Breast epithelium (tissue), 4 donors: ENCODE data around the gene AMT. TPM values are rescaled to one million over a fixed set of nuclear protein-coding genes. Genes with fewer than 3 reads are reported as not detected.

Experiments used
- DNase-seq, 2 donors: peaks; one replicate each; pipeline ENCODE4 v3.0.0-alpha.2; 2019; ENCODE audit warnings: low spot score in 2 of 2
- H3K27ac ChIP-seq, 2 donors: fragments of 200-600 bp; sonication (generic) in 1 of 2; one replicate each; pipeline ENCODE4 v1.5.1; 2016 to 2019; ENCODE audit warnings: mild to moderate bottlenecking in 1 of 2
- H3K27me3 ChIP-seq, 2 donors: fragments of 200-600 bp; sonication (generic) in 1 of 2; one replicate each; pipeline versions ENCODE4 v1.5.1 to v1.6.0; 2017 to 2019; ENCODE audit warnings: control low read depth in 1 of 2, mild to moderate bottlenecking in 1 of 2
- H3K36me3 ChIP-seq: fragments of 200-600 bp; one replicate; pipeline ENCODE4 v1.5.1; 2019
- H3K4me1 ChIP-seq, 2 donors: fragments of 200-600 bp; sonication (generic); one replicate each; pipeline ENCODE4 v1.5.1; 2016 to 2019; ENCODE audit warnings: control low read depth in 1 of 2
- H3K4me3 ChIP-seq, 3 donors: fragments of 200-600 bp; sonication (generic); 1 replicate in 2 of 3; 2 replicates in 1 of 3; pipeline ENCODE4 v1.5.1; 2016 to 2019; ENCODE audit warnings: mild to moderate bottlenecking in 3 of 3, moderate library complexity in 2 of 3
- H3K9me3 ChIP-seq, 2 donors: fragments of 200-600 bp; sonication (generic) in 1 of 2; one replicate each; pipeline ENCODE4 v1.5.1; 2016 to 2019; ENCODE audit warnings: control low read depth in 1 of 2
- POLR2A ChIP-seq: fragments of 450-650 bp; IDR thresholded peaks from one replicate; pipeline ENCODE4 v1.6.1; 2016; ENCODE audit warnings: antibody characterized with exemption, mild to moderate bottlenecking, moderate library complexity
- POLR2AphosphoS5 ChIP-seq, 3 donors: sonication (generic); formaldehyde crosslinking; IDR thresholded peaks; one replicate each; pipeline ENCODE4 v1.6.1; 2017; ENCODE audit warnings: antibody characterized with exemption in 3 of 3
- intact Hi-C: fragments of 100-400 bp; cut with DNase I; formaldehyde crosslinking; loops from one replicate; pipeline ENCODE4 v1.15.1; 2023; ENCODE audit warnings: low total_unique reads
- total RNA-seq, 3 donors: library from RNA; depleted of rRNA; stranded (reverse); fragments of >200 nt; gene quantifications; one replicate each; pipeline ENCODE4 v1.1.0, GENCODE V29; 2016
- TF ChIP-seq, protein P1 (sequence below), 3 donors: fragments of 450-650 bp; IDR thresholded peaks; one replicate each; pipeline ENCODE4 v1.5.1; 2016 to 2017; ENCODE audit warnings: antibody characterized with exemption in 3 of 3, mild to moderate bottlenecking in 3 of 3, moderate library complexity in 3 of 3

Gene AMT
- total RNA-seq, 3 donors from 2014 or later = 2.7 to 8.3 (median 3.6) TPM

DNA sequence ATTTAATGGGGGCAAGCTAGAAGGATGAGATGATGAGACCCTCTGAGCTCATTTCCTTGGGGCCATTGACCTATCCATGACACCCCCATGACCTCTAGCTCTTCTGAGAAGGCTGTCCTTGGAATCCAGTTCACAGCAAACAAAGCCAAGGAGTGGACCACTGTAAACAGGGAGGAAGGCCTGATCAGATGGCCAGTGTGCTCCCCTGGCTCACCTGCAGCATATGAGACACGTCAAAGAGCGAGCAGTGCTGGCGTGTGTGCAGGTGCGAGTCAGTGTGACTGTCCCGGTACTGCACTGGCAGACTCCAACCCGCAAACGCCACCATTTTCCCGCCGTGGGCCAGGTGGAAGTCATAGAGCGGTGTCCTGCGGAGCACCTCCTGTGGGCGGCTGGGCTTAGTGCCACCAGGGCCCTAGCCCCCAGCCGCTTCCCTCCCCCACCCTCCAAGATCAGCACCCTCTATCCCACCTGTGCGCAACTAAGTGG lies 339 bp downstream of the AMT start:
- no peak for DNase-seq
- Histone ChIP-seq H3K4me3 (peak overlapping the region in 2 of 3 donors; percentile 26 to 34), H3K4me1 (no peaks in the 10 kb centered on the region), H3K36me3 (no peaks in the 10 kb centered on the region), H3K27ac (no peak overlapping the region), H3K9me3 (no peaks in the 10 kb centered on the region), H3K27me3 (no peaks in the 10 kb centered on the region)
- intact Hi-C loops = no loop called here
- TF ChIP-seq, protein P1, sequence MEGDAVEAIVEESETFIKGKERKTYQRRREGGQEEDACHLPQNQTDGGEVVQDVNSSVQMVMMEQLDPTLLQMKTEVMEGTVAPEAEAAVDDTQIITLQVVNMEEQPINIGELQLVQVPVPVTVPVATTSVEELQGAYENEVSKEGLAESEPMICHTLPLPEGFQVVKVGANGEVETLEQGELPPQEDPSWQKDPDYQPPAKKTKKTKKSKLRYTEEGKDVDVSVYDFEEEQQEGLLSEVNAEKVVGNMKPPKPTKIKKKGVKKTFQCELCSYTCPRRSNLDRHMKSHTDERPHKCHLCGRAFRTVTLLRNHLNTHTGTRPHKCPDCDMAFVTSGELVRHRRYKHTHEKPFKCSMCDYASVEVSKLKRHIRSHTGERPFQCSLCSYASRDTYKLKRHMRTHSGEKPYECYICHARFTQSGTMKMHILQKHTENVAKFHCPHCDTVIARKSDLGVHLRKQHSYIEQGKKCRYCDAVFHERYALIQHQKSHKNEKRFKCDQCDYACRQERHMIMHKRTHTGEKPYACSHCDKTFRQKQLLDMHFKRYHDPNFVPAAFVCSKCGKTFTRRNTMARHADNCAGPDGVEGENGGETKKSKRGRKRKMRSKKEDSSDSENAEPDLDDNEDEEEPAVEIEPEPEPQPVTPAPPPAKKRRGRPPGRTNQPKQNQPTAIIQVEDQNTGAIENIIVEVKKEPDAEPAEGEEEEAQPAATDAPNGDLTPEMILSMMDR (IDR thresholded peaks at IDR 0.05) = no peak
- no peak for TF ChIP-seq POLR2A
- TF ChIP-seq POLR2AphosphoS5 (IDR thresholded peaks at IDR 0.05) = no peak

DNA sequence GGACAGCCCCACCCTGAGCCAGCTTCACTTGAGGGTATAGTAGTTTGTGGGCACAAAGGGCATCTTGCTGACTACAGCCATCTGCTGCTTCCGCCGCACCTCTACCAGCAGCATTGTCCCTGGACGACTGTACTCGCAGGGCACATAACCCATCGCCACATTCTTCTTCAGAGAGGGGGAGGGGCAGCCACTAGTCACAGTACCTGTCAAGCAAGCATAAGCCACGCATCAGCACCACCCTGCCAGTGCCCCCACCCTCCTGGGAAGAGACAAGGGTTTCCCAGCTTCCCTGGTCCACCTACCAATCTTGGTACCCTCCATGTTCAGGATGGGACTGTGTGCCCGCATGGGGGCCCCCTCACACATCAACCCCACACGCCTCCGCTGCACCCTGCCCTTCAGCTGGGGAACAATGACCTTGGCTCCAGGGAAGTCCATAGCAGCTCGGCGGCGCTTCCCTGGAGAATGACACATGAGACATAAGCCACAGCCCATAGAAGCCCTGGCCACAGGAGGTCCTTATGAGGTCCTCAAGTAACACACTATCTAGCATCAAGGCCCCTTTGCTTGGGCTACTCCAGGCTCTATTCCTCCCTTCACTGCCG lies 4.7 kb downstream of the AMT start:
- no peak overlapping the region for H3K4me3 ChIP-seq
- no peak for DNase-seq
- peaks cover 4 to 9% of the 10 kb centered on the region in 2 donors for H3K4me1 ChIP-seq
- intact Hi-C loops = no loop called here
- H3K9me3 ChIP-seq = no peaks in the 10 kb centered on the region
- no peaks in the 10 kb centered on the region for H3K36me3 ChIP-seq
- no peak overlapping the region for H3K27ac ChIP-seq
- no peaks in the 10 kb centered on the region for H3K27me3 ChIP-seq
- TF ChIP-seq, protein P1 (IDR thresholded peaks at IDR 0.05) = no peak
- no peak for TF ChIP-seq POLR2AphosphoS5 (IDR thresholded peaks at IDR 0.05)
- no peak for TF ChIP-seq POLR2A

DNA sequence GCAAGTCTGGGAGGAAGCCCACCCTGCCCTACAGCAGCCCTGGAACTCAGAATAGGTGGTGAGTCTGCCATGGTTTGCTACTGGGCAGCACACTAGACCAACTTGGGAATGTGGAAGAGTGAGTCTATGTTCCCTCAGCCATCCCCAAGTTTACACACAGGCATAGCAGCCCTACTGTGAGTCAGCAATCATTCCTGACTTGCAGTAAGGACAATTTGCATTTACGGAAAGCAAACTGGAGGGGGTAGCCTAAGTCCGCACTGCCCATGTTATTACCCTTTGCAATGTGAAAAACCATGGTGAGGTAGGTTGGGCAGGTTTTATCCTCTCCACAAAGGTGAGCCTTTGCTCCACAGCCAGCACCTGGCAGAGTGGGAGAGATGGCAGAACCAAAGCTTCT lies 5.4 kb downstream of the AMT start:
- no peak for TF ChIP-seq POLR2AphosphoS5 (IDR thresholded peaks at IDR 0.05)
- TF ChIP-seq, protein P1 (IDR thresholded peaks at IDR 0.05) = no peak
- no peak for TF ChIP-seq POLR2A
- H3K9me3 ChIP-seq = no peaks in the 10 kb centered on the region
- no peak overlapping the region for H3K4me3 ChIP-seq
- H3K27me3 ChIP-seq = no peaks in the 10 kb centered on the region
- peaks cover 4 to 9% of the 10 kb centered on the region in 2 donors for H3K4me1 ChIP-seq
- H3K36me3 ChIP-seq = no peaks in the 10 kb centered on the region
- no peak for DNase-seq
- intact Hi-C loops = no loop called here
- peak overlapping the region; percentile 17 to 58 for H3K27ac ChIP-seq

DNA sequence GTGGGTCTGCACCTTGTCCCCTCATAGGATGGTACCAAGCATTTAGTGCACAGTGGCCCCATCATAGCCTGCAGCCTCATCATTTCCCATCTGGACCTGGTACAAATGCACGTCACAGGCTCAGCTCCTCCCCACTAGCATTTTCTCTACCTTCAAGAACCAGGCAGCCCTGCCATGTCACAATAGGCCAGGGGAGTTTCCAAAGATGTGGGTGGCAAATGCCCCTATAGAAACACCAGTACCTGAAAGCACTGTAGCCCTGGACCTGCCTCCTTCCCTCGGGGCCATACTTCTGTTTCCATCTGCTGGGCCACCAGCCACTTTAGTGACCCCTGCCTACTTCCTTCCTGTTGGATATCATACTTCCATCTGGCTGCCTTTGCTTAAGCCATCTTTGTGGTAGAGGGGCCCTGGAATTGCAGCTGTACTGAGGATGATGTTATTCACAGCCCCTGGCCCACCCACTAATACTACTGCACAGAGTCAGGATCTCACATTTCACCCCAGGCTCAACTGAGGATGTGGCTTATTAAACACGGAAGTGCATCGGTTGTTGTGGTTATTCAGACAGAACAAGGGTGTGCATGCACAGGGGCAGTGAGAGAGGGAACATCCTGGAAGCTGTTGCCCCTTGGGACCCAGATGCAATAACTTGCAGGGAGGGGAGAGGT lies 6.2 kb downstream of the AMT start:
- Histone ChIP-seq H3K27me3 (no peaks in the 10 kb centered on the region), H3K27ac (peak overlapping the region; percentile 26 to 58), H3K4me3 (no peak overlapping the region), H3K4me1 (peaks cover 4 to 9% of the 10 kb centered on the region in 2 donors), H3K36me3 (no peaks in the 10 kb centered on the region), H3K9me3 (no peaks in the 10 kb centered on the region)
- no peak for TF ChIP-seq POLR2A
- no peak for TF ChIP-seq POLR2AphosphoS5 (IDR thresholded peaks at IDR 0.05)
- TF ChIP-seq, protein P1 (IDR thresholded peaks at IDR 0.05) = no peak
- intact Hi-C loops = no loop called here
- DNase-seq = no peak

DNA sequence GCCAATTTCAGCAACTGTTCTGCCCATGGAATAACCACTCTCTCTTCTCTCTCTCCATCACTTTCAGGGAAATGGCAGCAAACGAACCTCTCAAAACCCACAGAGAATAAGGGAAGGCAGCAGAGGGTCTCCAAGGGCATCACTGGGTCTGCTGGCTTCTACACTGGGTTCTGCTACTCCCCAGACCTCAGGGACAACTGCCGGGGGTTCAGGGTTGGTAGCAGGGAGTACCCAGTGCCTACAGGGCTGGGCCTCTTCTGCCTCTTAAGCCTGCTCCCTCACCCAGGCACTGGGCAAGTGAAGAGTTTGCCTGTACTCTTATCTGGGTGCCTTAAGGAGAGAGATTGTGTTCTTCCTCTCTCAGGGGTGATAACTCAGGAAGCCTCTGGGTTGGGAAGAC lies 7.5 kb downstream of the AMT start:
- no peaks in the 10 kb centered on the region for H3K36me3 ChIP-seq
- H3K9me3 ChIP-seq = no peaks in the 10 kb centered on the region
- TF ChIP-seq, protein P1 (IDR thresholded peaks at IDR 0.05) = no peak
- TF ChIP-seq POLR2AphosphoS5 (IDR thresholded peaks at IDR 0.05) (no peak), POLR2A (no peak)
- DNase-seq = no peak
- intact Hi-C loops = no loop called here
- no peak overlapping the region for H3K4me3 ChIP-seq
- H3K27me3 ChIP-seq = no peaks in the 10 kb centered on the region
- peaks cover 7 to 12% of the 10 kb centered on the region in 2 donors for H3K4me1 ChIP-seq
- peak overlapping the region; percentile 5 to 25 for H3K27ac ChIP-seq
